Activated gamma-delta T cell (primary cell): ENCODE results near the gene ARL2BP.

Source experiments
- DNase-seq: peaks from one replicate; lab custom pipeline; 2025; lab: John Stamatoyannopoulos, UW

ARL2BP gene

DNA sequence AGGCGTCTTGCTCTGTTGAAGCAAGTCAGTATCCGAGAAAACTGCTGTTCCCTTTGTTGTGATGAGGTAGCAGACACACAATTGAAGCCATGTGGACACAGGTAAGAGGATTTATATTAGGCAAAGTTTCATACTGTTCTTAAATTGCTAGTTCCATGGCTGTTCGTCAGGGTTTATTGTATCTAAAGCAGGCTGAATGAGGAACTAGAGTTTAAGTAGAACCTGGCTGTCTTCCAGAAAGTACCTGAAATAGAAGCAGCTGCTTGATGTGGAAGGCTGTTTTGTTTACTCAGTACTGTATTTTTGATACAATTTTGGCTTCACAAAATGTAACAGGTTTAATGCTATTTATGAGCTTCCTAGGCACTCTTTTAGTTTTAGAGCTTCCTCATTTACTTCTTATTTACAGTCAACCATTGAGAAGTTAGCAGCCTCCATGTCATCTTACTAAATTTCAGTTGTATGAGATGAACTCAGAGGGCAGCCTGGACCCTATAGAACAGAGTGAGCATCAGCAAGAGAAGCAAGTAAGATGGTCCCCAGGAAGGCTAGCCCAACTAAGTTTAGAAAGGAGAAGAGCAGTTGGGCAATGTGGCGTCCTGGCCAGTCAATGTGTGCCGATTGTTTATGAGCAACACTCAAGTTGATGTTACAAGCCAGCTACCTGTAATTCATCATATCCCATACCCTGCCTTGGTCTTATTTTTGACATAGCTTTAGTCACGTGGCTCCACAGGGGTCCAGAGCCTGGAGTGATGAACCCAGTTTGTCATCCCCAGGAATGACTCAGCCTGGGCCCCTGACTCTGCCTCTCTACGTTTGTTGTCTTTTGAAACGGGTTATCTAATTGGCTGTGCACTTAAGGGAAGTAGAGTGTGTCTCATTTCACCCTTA lies 9.7 kb upstream of the ARL2BP start:
- DNase-seq: no peak

DNA sequence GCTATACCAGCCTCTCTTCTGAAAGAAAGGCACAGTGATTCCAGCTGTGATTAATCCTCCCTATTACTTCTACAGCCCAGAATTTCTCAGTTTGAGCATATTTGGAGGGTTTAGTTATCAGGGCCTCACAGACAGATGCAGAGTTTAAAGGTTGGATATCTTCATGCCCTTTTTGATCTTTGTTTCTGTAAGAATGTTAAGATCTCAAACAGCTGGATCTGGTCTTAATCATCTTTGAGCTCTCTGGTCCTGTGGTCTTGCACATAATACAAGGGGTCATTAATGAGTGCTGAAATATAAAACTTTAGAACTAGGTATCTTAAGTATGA lies 9.1 kb upstream of the ARL2BP start:
- DNase-seq: no peak

- no peak for DNase-seq
These were observed 6.4 kb upstream of the ARL2BP start for GRCh38 chr16:57238682-57239081.

DNA sequence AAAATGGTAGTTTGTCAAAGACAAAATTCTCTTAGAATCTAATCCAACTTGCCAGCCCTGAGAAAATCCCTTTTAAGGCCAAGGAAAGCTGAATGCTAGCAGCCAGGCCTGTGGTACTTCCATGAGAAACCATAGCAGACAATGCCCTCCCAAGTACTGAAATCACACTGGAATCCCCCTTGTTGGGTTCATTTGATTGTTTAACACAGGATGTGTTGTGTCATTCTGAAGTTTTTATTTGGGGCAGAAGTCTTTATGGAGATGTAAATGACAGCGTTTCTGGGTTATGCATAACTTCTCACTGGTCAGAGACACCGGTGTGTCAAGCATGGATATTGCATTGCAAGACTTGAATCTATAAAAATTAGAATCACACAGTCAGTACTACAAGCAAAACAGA lies 6.0 kb upstream of the ARL2BP start:
- DNase-seq: no peak

- DNase-seq: no peak
These were observed 4.2 kb upstream of the ARL2BP start for GRCh38 chr16:57240851-57241250.

DNA sequence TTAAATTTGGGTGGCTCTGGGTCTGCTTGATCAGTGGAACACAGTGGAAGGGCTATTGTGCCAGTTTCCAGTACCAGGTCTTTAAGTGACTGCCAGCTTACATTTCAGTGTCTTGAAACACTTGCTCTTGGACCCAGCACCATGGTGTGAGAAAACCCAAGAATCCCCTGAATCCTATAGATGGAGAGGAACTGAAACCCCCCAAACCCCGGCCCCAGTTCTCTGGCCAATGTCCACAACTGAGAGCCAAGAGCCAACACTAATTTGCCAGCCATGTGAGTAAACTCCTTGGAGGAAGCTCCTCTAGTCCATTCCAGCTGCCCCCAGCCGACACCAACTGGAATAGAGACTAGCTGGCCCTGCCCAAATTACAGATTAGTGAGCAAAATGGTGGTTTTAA lies 2.4 kb upstream of the ARL2BP start:
- DNase-seq: no peak

DNA sequence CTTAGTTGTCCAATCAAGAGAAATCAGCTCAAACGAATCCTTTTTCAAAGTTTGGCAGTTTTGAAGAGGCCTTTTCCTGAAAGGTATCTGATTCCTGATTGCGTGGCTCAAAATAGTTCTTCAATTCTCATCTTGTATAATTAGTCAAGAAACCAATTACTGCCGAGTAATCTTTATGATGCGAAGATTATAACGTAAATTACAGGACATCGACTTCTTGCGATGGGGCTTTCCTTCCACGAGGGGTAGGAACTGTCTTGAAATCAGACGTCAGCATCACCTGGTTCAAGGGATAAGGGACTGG lies 644 bp upstream of the ARL2BP start:
- DNase-seq: no peak

- no peak for DNase-seq
These were observed 534 bp downstream of the ARL2BP start for GRCh38 chr16:57245472-57246113.

DNA sequence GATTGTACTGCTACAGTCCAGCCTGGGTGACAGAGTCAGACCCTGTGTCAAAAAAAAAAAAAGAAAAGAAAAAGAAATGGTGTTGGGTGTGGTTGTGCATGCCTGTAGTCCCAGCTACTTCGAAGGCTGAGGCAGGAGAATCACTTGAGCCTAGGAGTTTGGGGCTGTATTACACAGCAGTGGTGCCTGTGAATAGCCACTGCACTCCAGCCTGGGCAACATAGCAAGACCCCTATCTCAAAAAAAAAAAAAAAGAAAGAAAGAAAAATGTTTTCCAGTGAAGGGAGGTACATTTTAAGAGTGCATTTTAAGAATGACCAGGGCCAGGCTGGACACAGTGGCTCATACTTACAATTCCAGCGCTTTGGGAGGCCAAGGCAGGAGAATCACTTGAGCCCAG lies 6.3 kb downstream of the ARL2BP start:
- no peak for DNase-seq

- DNase-seq: no peak
These were observed 7.2 kb downstream of the ARL2BP start for GRCh38 chr16:57252148-57252721.

GRCh38 chr16:57253466-57253865 lies 8.4 kb downstream of the ARL2BP start:
- DNase-seq: no peak

GRCh38 chr16:57255686-57256415 lies 10.8 kb downstream of the ARL2BP start:
- DNase-seq: no peak

GRCh38 chr16:57256601-57257395 lies 11.7 kb downstream of the ARL2BP start:
- DNase-seq: no peak

DNA sequence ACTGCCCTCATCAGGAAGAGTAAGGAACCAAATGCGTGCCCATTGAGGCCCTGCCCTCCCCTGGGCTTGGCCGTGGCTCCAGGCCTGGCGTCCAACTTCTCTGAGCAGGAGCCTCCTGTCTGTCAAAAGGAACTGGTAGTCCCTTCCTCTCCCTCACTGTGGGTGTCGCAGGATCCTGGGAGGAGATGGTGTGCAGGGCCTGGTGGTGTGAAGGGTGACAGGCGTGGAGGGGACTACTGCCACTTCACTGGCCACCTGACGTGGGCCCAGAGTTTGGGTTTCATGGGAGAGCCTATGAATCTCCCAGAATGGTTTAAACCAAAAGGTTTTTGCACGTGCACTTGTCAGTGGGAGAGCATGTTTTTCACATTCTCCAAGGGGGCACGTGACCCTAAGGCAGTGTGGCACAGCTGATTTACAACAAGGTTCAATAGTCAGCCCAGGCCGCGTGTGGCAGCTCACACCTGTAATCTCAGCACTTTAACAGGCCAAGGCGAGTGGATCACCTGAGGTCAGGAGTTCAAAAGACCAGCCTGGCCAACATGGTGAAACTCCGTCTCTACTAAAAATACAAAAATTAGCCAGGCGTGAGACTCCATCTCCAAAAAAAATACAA lies 12.5 kb downstream of the ARL2BP start:
- no peak for DNase-seq

- DNase-seq: no peak
These were observed 13.3 kb downstream of the ARL2BP start for GRCh38 chr16:57258226-57258909.

- no peak for DNase-seq
These were observed 13.9 kb downstream of the ARL2BP start for GRCh38 chr16:57258910-57259475.

DNA sequence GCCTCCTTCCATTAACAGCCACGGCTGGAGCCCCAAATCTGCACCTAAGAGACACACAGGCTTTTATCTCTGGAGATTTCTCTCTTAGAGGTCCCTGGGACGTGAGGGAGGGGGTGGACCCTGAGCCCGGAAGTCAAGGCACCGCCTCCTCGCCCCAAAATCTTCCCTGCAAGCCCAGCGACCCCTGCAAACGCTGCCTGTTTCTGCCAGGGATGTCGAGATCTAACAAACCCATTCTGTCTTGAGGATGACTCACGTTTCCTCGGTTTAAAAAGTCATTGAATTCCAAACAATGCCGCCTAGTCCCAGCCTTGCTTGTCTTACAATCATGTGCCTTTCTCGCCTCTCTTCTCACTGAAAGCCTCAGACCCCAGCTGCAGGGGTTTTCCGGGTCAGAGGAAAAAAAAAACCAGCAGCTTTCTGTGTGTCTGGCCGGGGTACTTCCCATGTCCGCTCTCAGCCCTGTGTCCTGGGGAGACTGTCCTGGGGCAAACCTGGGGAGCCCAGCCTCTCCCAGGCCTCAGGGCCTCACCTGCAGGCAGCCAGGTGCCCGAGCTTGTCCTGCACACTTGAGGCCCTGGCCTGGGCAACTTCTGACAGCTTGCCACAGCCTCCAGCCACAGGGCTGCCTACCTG lies 15.4 kb downstream of the ARL2BP start:
- DNase-seq: no peak

DNA sequence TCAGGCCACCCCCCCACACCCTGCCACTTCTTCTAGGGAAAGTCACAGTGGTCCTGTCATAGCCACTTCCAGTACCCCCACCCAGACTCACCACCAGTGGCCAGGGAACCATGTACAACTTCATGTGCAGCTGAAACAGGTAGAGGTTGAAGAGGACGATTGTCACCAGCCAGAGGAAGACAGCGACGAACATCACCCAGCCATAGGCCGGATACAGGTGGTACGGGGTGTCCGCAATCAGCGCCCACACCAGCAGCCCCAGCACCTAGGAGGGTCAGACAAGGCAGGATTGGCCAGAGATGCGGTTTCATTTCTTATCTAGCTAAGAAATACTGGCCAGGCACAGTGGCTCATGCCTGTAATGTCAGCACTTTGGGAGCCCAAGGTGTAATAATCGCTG lies 16.7 kb downstream of the ARL2BP start:
- DNase-seq: no peak

DNA sequence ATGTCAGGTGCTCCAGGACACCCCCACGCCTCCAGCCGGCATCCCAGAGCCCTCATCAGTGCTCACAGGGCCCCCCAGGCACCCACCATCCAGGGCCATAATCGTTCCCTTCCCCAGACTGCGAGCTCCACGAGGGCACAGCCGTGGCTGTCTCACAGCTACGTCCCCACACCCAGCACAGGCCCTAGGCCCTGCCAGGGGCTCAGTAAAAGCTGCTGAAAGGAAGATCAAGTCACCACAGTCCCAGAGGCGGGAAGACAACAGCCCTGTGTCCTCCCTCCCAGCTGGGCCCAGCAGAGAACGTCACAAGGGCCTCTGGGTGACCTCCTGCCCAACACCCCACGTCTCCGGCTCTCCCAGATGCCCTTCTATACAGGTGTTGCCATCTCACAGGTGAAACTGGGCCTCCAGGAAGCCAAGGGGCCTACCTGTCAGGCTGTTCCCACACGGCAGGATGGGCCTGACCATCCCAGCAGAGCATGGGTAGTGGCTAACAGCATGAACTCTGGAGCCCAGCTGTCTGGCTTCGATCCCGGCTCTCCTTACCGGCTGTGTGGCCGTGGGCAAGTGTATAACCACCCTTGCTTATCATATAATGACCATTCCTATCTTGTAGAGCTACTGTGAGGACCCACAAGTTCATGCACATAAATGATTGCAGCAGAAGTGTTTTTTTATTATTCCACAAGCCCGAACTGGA lies 17.9 kb downstream of the ARL2BP start:
- no peak for DNase-seq
